GM12874 (cell line): ENCODE data around the gene TMEM94.

ENCODE experiments used
- TF ChIP-seq, protein P1 (sequence below): IDR thresholded peaks from 2 replicates; pipeline ENCODE4 v1.5.1; 2011; ENCODE audit warnings: low read depth, mild to moderate bottlenecking, control low read depth, low read length, moderate library complexity; ENCODE audit not compliant: insufficient read depth

The TMEM94 gene

DNA sequence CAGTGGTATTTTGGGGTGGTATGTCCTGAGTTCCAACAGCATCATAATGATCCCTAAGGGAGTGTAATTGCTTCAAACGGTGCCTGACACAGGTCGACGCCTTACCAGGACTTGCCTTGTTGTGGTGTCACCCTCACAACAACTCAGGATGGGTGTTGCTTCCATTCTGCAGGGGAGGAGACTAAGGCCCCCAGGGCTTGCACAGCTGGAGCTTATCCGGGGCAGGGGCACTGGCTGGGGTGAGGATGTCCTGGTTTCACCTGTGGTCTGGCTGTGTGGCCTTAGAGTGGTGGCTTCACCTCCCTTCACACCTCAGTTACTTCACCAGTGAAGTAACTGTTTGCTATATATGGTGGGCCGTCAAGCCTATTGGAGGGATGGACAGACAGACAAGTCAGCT is 92.4 kb downstream of the TMEM94 start:
- TF ChIP-seq, protein P1, sequence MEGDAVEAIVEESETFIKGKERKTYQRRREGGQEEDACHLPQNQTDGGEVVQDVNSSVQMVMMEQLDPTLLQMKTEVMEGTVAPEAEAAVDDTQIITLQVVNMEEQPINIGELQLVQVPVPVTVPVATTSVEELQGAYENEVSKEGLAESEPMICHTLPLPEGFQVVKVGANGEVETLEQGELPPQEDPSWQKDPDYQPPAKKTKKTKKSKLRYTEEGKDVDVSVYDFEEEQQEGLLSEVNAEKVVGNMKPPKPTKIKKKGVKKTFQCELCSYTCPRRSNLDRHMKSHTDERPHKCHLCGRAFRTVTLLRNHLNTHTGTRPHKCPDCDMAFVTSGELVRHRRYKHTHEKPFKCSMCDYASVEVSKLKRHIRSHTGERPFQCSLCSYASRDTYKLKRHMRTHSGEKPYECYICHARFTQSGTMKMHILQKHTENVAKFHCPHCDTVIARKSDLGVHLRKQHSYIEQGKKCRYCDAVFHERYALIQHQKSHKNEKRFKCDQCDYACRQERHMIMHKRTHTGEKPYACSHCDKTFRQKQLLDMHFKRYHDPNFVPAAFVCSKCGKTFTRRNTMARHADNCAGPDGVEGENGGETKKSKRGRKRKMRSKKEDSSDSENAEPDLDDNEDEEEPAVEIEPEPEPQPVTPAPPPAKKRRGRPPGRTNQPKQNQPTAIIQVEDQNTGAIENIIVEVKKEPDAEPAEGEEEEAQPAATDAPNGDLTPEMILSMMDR = no peak
